Measurements from ENCODE around the gene HLCS. TPM values are rescaled to one million over a fixed set of nuclear protein-coding genes. Genes with fewer than 3 reads are reported as not detected.

HLCS gene
- total RNA-seq, 3 donors from 2014 or later = 19.5 to 26.2 (median 20.3) TPM

GRCh38 chr21:36891692-36892091, 74.8 kb downstream of the HLCS start:
- no peaks in the 10 kb centered on the region for H3K9me3 ChIP-seq
- no peak for DNase-seq (ENCODE audit: low spot score in 2 of 2)
- H3K27me3 ChIP-seq = no peaks in the 10 kb centered on the region
- H3K27ac ChIP-seq = no peak overlapping the region
- H3K36me3 ChIP-seq = no peaks in the 10 kb centered on the region
- no peaks in the 10 kb centered on the region for H3K4me1 ChIP-seq
- no peak for TF ChIP-seq POLR2AphosphoS5 (IDR thresholded peaks at IDR 0.05)
- no peak for TF ChIP-seq CTCF (IDR thresholded peaks at IDR 0.05)
- no peak for TF ChIP-seq POLR2A (IDR thresholded peaks at IDR 0.05)
- no peak overlapping the region for H3K4me3 ChIP-seq
- intact Hi-C loops (cut with DNase I; ENCODE audit: low total_unique reads) = no loop called here

GRCh38 chr21:36891121-36891520, 75.3 kb downstream of the HLCS start:
- H3K4me3 ChIP-seq = no peak overlapping the region
- no peaks in the 10 kb centered on the region for H3K36me3 ChIP-seq
- no peaks in the 10 kb centered on the region for H3K4me1 ChIP-seq
- H3K9me3 ChIP-seq = no peaks in the 10 kb centered on the region
- H3K27me3 ChIP-seq = no peaks in the 10 kb centered on the region
- no peak for DNase-seq (ENCODE audit: low spot score in 2 of 2)
- H3K27ac ChIP-seq = no peak overlapping the region
- intact Hi-C loops (cut with DNase I; ENCODE audit: low total_unique reads) = no loop called here
- TF ChIP-seq CTCF (IDR thresholded peaks at IDR 0.05) (no peak), POLR2AphosphoS5 (IDR thresholded peaks at IDR 0.05) (no peak), POLR2A (IDR thresholded peaks at IDR 0.05) (no peak)

- Histone ChIP-seq H3K36me3 (no peaks in the 10 kb centered on the region), H3K9me3 (no peaks in the 10 kb centered on the region)
- intact Hi-C loops (cut with DNase I; ENCODE audit: low total_unique reads) = no loop called here
These were observed 76.4 kb downstream of the HLCS start for GRCh38 chr21:36890086-36890485.

GRCh38 chr21:36889401-36889800, 77.1 kb downstream of the HLCS start:
- no peak overlapping the region for H3K4me3 ChIP-seq
- H3K27ac ChIP-seq = no peak overlapping the region
- TF ChIP-seq CTCF (IDR thresholded peaks at IDR 0.05) (no peak), POLR2A (IDR thresholded peaks at IDR 0.05) (no peak), POLR2AphosphoS5 (IDR thresholded peaks at IDR 0.05) (no peak)

More at GRCh38 chr21:36890086-36890485, 76.4 kb downstream of the HLCS start:
- Histone ChIP-seq H3K27me3 (no peaks in the 10 kb centered on the region), H3K27ac (no peak overlapping the region), H3K4me3 (no peak overlapping the region), H3K4me1 (no peaks in the 10 kb centered on the region)
- no peak for DNase-seq (ENCODE audit: low spot score in 2 of 2)
- TF ChIP-seq POLR2A (IDR thresholded peaks at IDR 0.05) (no peak), POLR2AphosphoS5 (IDR thresholded peaks at IDR 0.05) (no peak), CTCF (IDR thresholded peaks at IDR 0.05) (no peak)

GRCh38 chr21:36888466-36888865, 78.0 kb downstream of the HLCS start:
- no peak for DNase-seq (ENCODE audit: low spot score in 2 of 2)
- intact Hi-C loops (cut with DNase I; ENCODE audit: low total_unique reads) = no loop called here
- no peak for TF ChIP-seq POLR2A (IDR thresholded peaks at IDR 0.05)
- no peak for TF ChIP-seq CTCF (IDR thresholded peaks at IDR 0.05)
- no peak for TF ChIP-seq POLR2AphosphoS5 (IDR thresholded peaks at IDR 0.05)
- H3K36me3 ChIP-seq = no peaks in the 10 kb centered on the region
- no peaks in the 10 kb centered on the region for H3K4me1 ChIP-seq
- peaks cover 0 to 8% of the 10 kb centered on the region in 2 donors for H3K9me3 ChIP-seq
- no peak overlapping the region for H3K4me3 ChIP-seq
- H3K27ac ChIP-seq = no peak overlapping the region
- H3K27me3 ChIP-seq = no peaks in the 10 kb centered on the region

More at GRCh38 chr21:36889401-36889800, 77.1 kb downstream of the HLCS start:
- no peaks in the 10 kb centered on the region for H3K36me3 ChIP-seq
- no peaks in the 10 kb centered on the region for H3K4me1 ChIP-seq
- H3K27me3 ChIP-seq = no peaks in the 10 kb centered on the region
- H3K9me3 ChIP-seq = no peaks in the 10 kb centered on the region
- no peak for DNase-seq (ENCODE audit: low spot score in 2 of 2)
- intact Hi-C loops (cut with DNase I; ENCODE audit: low total_unique reads) = no loop called here

Measured in breast epithelium (tissue), 4 donors.